HG03575 (cell line): Measurements from ENCODE around the gene KCNK3.
"Not testable (repeated sequence)": the region's sequence is repeated elsewhere in the genome, so short reads cannot be mapped to it uniquely, and the experiment has no call there.

Experiments
- ATAC-seq: cut with Tn5 transposase; IDR thresholded peaks from one replicate; pipeline ENCODE4 v1.9.1; 2021; ENCODE audit not compliant: unreplicated experiment, insufficient number of reproducible peaks, low FRiP score; ENCODE audit errors: extremely low read depth

The KCNK3 gene

GRCh38 chr2:26692279-26692896 is at the start of gene KCNK3:
Gene KCNK3 (plus strand): TSS chr2:26692722. CDS start chr2:26692876, 154 bp downstream.
- no peak for ATAC-seq

GRCh38 chr2:26644188-26644835 is 48.2 kb upstream of the KCNK3 start:
- no peak for ATAC-seq

GRCh38 chr2:26645762-26646161 is 46.8 kb upstream of the KCNK3 start:
- no peak for ATAC-seq

- no peak for ATAC-seq
Measured at GRCh38 chr2:26646986-26647672, 45.4 kb upstream of the KCNK3 start.

- ATAC-seq = no peak
Measured at GRCh38 chr2:26647981-26648380, 44.5 kb upstream of the KCNK3 start.

GRCh38 chr2:26648516-26648915 is 44.0 kb upstream of the KCNK3 start:
- ATAC-seq = no peak

GRCh38 chr2:26649322-26649721 is 43.2 kb upstream of the KCNK3 start:
- no peak for ATAC-seq

- ATAC-seq = no peak
Measured at GRCh38 chr2:26649992-26650712, 42.4 kb upstream of the KCNK3 start.

GRCh38 chr2:26650713-26651469 is 41.6 kb upstream of the KCNK3 start:
- no peak for ATAC-seq

- ATAC-seq = no peak
Measured at GRCh38 chr2:26651470-26651771, 41.1 kb upstream of the KCNK3 start.

- no peak for ATAC-seq
Measured at GRCh38 chr2:26651799-26652198, 40.7 kb upstream of the KCNK3 start.

GRCh38 chr2:26652361-26653041 is 40.0 kb upstream of the KCNK3 start:
- ATAC-seq = no peak

GRCh38 chr2:26653207-26654060 is 39.1 kb upstream of the KCNK3 start:
- ATAC-seq = no peak

GRCh38 chr2:26654061-26654340 is 38.5 kb upstream of the KCNK3 start:
- no peak for ATAC-seq

GRCh38 chr2:26655120-26655519 is 37.4 kb upstream of the KCNK3 start:
- ATAC-seq = not testable (repeated sequence)

- ATAC-seq = no peak
Measured at GRCh38 chr2:26655611-26656195, 36.8 kb upstream of the KCNK3 start.

GRCh38 chr2:26657265-26657664 is 35.3 kb upstream of the KCNK3 start:
- ATAC-seq = no peak
